OCI-LY3 (cell line): Measurements from ENCODE around the gene MEG3.

Source experiments
- H2AFZ ChIP-seq: fragments of 200-600, 300-600 bp; shearing (Covaris generic); 2 replicates; pipeline ENCODE4 v1.6.0; 2014; ENCODE audit warnings: antibody characterized with exemption, low read depth, low read length
- H3K27ac ChIP-seq: fragments of 200-600, 300-600 bp; sonication (generic); 2 replicates; pipeline ENCODE4 v1.5.1; 2014; ENCODE audit warnings: mild to moderate bottlenecking, low read length, moderate library complexity, mixed read lengths
- H3K27me3 ChIP-seq: fragments of 200-600, 300-600 bp; sonication (generic); 2 replicates; pipeline ENCODE4 v1.6.1; 2014; ENCODE audit warnings: low read depth, low read length, mixed read lengths
- H3K36me3 ChIP-seq: fragments of 200-600, 300-600 bp; sonication (generic); replicated peaks from 2 replicates; pipeline ENCODE3; 2014; ENCODE audit warnings: low read depth, low read length, mixed read lengths
- H3K4me1 ChIP-seq: fragments of 300-600, 200-600 bp; sonication (generic); 2 replicates; pipeline ENCODE4 v1.6.1; 2014; ENCODE audit warnings: low read length, mixed read lengths
- H3K4me2 ChIP-seq: fragments of 200-600, 300-600 bp; sonication (generic); 2 replicates; pipeline ENCODE4 v1.6.1; 2014; ENCODE audit warnings: low read length, mixed read lengths
- H3K4me3 ChIP-seq: fragments of 300-600, 200-600 bp; sonication (generic); 2 replicates; pipeline ENCODE4 v1.5.1; 2014; ENCODE audit warnings: antibody characterized with exemption, mild to moderate bottlenecking, low read length, moderate library complexity
- H3K79me2 ChIP-seq: fragments of 300-600, 200-600 bp; shearing (Covaris generic); 2 replicates; pipeline ENCODE4 v1.6.1; 2014; ENCODE audit warnings: mild to moderate bottlenecking, low read length, mixed read lengths
- H3K9ac ChIP-seq: fragments of 300-600, 200-600 bp; shearing (Covaris generic); 2 replicates; pipeline ENCODE4 v1.6.0; 2014; ENCODE audit warnings: mild to moderate bottlenecking, low read length, moderate library complexity
- H3K9me3 ChIP-seq: fragments of 200-600, 300-600 bp; shearing (Covaris generic); 2 replicates; pipeline ENCODE4 v1.6.1; 2014; ENCODE audit warnings: low read length, mixed read lengths; ENCODE audit not compliant: insufficient read depth
- H4K20me1 ChIP-seq: fragments of 200-600, 300-600 bp; sonication (generic); 2 replicates; pipeline ENCODE4 v1.6.1; 2016; ENCODE audit warnings: low read length, mixed read lengths; ENCODE audit not compliant: insufficient read depth
- CTCF ChIP-seq: fragments of 200-600, 300-600 bp; sonication (generic); IDR thresholded peaks from 2 replicates; pipeline ENCODE4 v1.5.1; 2014; ENCODE audit warnings: antibody characterized with exemption, low read length, low read depth
- EZH2phosphoT487 ChIP-seq: fragments of 200-600 bp; shearing (Covaris generic); IDR thresholded peaks from 2 replicates; pipeline ENCODE4 v1.6.1; 2018; ENCODE audit warnings: antibody characterized with exemption, mixed run types, low read depth

MEG3 gene

GRCh38 chr14:100864206-100864605 is 38.3 kb downstream of the MEG3 start:
- H3K79me2 ChIP-seq, result no peaks in the 10 kb centered on the region
- H3K4me2 ChIP-seq, result no peak overlapping the region
- H3K9me3 ChIP-seq, result no peaks in the 10 kb centered on the region
- H3K9ac ChIP-seq, result no peak overlapping the region
- H4K20me1 ChIP-seq, result no peaks in the 10 kb centered on the region
- H2AFZ ChIP-seq, result no peak overlapping the region
- 0 out of 2 replicates have a peak, but pooled peaks cover 8% of the 10 kb centered on the region for H3K27me3 ChIP-seq
- H3K27ac ChIP-seq, result no peak overlapping the region
- no peak overlapping the region for H3K4me3 ChIP-seq
- H3K4me1 ChIP-seq, result no peaks in the 10 kb centered on the region
- no peak for TF ChIP-seq EZH2phosphoT487
- TF ChIP-seq CTCF, result no peak
- H3K36me3 ChIP-seq, result no peaks in the 10 kb centered on the region

GRCh38 chr14:100864960-100865681 is 39.2 kb downstream of the MEG3 start:
- H3K9ac ChIP-seq, result no peak overlapping the region
- H3K9me3 ChIP-seq, result no peaks in the 10 kb centered on the region
- no peaks in the 10 kb centered on the region for H3K4me1 ChIP-seq
- TF ChIP-seq EZH2phosphoT487, result no peak
- no peak for TF ChIP-seq CTCF
- no peak overlapping the region for H3K4me2 ChIP-seq
- H2AFZ ChIP-seq, result no peak overlapping the region
- 0 out of 2 replicates have a peak, but pooled peaks cover 8% of the 10 kb centered on the region for H3K27me3 ChIP-seq
- H4K20me1 ChIP-seq, result no peaks in the 10 kb centered on the region
- no peak overlapping the region for H3K4me3 ChIP-seq
- H3K79me2 ChIP-seq, result no peaks in the 10 kb centered on the region
- H3K27ac ChIP-seq, result no peak overlapping the region
- H3K36me3 ChIP-seq, result no peaks in the 10 kb centered on the region

DNA sequence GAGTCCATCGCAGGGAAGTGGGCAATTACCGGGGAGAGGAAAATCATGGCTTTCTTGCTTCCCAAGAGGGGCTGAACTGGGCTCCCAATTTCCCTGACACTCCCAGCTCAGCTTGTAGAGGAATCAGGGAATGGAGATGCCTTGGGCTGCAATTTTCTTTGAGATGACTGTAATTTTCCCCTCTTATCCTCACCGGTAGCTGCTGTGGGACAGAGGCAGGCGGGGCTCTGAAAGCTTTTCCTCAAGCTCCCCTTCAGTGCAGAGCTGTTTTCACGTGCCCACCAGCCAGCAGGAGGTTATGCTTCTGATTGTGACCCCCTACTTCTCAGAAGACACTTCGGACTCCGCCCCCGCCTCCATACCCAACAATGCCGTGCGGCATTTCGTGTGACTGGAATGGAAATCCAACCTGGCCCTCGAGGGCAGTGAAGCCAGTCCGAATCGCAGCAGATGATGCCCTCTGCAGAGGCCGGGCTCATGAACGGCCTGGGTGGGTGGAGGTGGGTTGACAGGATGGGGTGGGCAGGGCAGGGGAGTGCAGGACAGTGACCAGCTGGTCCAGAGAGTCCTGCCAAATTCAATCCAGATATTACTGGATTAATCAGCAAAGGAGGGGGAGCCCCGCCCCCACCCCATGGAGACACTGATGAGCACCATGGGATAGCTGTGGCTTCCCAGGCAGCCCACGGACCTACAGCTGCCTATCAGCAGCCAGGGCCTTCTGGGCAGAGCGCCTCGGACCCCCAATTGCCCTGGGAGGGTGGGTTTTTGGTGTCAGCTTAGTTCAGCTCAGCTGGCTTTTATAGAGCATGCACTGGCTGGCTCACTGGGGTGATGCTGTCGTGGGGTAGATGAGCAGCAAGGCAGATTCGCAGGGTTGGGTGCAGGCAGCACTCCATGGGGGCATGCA is 40.0 kb downstream of the MEG3 start:
- Histone ChIP-seq H3K9me3 (no peaks in the 10 kb centered on the region), H3K27me3 (0 out of 2 replicates have a peak, but pooled peaks cover 8% of the 10 kb centered on the region), H2AFZ (no peak overlapping the region), H4K20me1 (no peaks in the 10 kb centered on the region), H3K79me2 (no peaks in the 10 kb centered on the region), H3K9ac (no peak overlapping the region), H3K27ac (no peak overlapping the region), H3K4me3 (no peak overlapping the region), H3K36me3 (no peaks in the 10 kb centered on the region), H3K4me1 (no peaks in the 10 kb centered on the region), H3K4me2 (no peak overlapping the region)
- TF ChIP-seq EZH2phosphoT487 (no peak), CTCF (no peak)
